Osteoblast (primary cell): ENCODE measurements around the gene IMMT. TPM values are rescaled to one million over a fixed set of nuclear protein-coding genes. Genes with fewer than 3 reads are reported as not detected.

Source experiments
- DNase-seq: peaks from one replicate; pipeline ENCODE4 v3.0.0; 2011; ENCODE audit warnings: low spot score, mixed read lengths; ENCODE audit not compliant: insufficient read length; ENCODE audit errors: missing footprints
- H2AFZ ChIP-seq: 2 replicates; pipeline ENCODE4 v1.6.0; 2011; ENCODE audit warnings: mild to moderate bottlenecking, low read length
- H3K27ac ChIP-seq: 2 replicates; pipeline ENCODE4 v1.5.1; 2011; ENCODE audit warnings: mild to moderate bottlenecking, low read depth, low read length, moderate library complexity
- H3K27me3 ChIP-seq: 2 replicates; pipeline ENCODE4 v1.6.0; 2012; ENCODE audit warnings: mild to moderate bottlenecking, control low read depth, inconsistent platforms, low read length, moderate library complexity; ENCODE audit not compliant: insufficient read depth
- H3K36me3 ChIP-seq: 2 replicates; pipeline ENCODE4 v1.5.1; 2011; ENCODE audit warnings: mild to moderate bottlenecking, low read length, control low read depth, moderate library complexity; ENCODE audit not compliant: insufficient read depth
- H3K4me1 ChIP-seq: 2 replicates; pipeline ENCODE4 v1.5.1; 2011; ENCODE audit warnings: mild to moderate bottlenecking, low read length, control low read depth, moderate library complexity; ENCODE audit not compliant: insufficient read depth
- H3K4me2 ChIP-seq: 2 replicates; pipeline ENCODE4 v1.6.0; 2011; ENCODE audit warnings: mild to moderate bottlenecking, low read length; ENCODE audit not compliant: insufficient read depth
- H3K4me3 ChIP-seq: fragments of 200-600 bp; sonication (generic); 3 replicates; pipeline ENCODE4 v1.5.1; 2012; ENCODE audit warnings: mild to moderate bottlenecking, low read length, inconsistent platforms; ENCODE audit not compliant: insufficient read depth
- H3K79me2 ChIP-seq: 2 replicates; pipeline ENCODE4 v1.6.0; 2012; ENCODE audit warnings: mild to moderate bottlenecking, low read length, control low read depth, inconsistent platforms; ENCODE audit not compliant: insufficient read depth
- H3K9me3 ChIP-seq: 2 replicates; pipeline ENCODE4 v1.5.1; 2011; ENCODE audit warnings: low read depth, low read length, control low read depth
- H4K20me1 ChIP-seq: 2 replicates; pipeline ENCODE4 v1.6.0; 2012; ENCODE audit warnings: mild to moderate bottlenecking, low read length, control low read depth; ENCODE audit not compliant: insufficient read depth
- total RNA-seq: library from RNA; depleted of rRNA; stranded (reverse); fragments of >200 nt; gene quantifications from 2 replicates; pipeline ENCODE4 v1.2.3, GENCODE V29; 2012
- TF ChIP-seq, protein P1 (sequence below): IDR thresholded peaks from 2 replicates; pipeline ENCODE4 v1.5.1; 2011; ENCODE audit warnings: mild to moderate bottlenecking, low read depth, low read length, moderate library complexity; ENCODE audit errors: extremely low read depth

Gene IMMT
- total RNA-seq, 1 donor = 55.7 TPM

DNA sequence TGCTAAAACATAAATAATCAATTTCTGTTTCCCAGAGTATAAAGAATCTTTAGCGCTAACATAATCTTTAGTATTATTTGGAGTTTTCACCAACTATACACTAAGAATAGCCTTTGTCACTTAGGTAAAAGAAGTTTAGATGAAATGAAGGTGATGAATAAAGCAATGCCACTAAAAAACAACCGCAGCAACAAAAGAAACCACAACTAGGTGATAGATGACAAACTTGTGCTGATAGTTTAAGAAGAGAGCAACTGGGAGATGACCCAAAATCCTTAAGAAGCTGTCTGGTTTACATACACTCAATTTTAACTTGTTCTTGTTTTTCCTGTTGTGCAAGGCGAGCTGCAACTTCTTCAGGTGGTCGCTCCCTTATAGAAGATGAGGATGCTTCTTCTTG is 24.8 kb downstream of the IMMT start:
- Histone ChIP-seq H3K4me3 (no peak overlapping the region), H3K36me3 (peaks cover 51% of the 10 kb centered on the region), H3K27ac (no peak overlapping the region), H3K9me3 (no peaks in the 10 kb centered on the region), H2AFZ (no peak overlapping the region), H3K4me1 (no peaks in the 10 kb centered on the region), H3K79me2 (peaks cover 8% of the 10 kb centered on the region), H3K4me2 (no peak overlapping the region), H4K20me1 (no peaks in the 10 kb centered on the region), H3K27me3 (no peaks in the 10 kb centered on the region)
- TF ChIP-seq, protein P1, sequence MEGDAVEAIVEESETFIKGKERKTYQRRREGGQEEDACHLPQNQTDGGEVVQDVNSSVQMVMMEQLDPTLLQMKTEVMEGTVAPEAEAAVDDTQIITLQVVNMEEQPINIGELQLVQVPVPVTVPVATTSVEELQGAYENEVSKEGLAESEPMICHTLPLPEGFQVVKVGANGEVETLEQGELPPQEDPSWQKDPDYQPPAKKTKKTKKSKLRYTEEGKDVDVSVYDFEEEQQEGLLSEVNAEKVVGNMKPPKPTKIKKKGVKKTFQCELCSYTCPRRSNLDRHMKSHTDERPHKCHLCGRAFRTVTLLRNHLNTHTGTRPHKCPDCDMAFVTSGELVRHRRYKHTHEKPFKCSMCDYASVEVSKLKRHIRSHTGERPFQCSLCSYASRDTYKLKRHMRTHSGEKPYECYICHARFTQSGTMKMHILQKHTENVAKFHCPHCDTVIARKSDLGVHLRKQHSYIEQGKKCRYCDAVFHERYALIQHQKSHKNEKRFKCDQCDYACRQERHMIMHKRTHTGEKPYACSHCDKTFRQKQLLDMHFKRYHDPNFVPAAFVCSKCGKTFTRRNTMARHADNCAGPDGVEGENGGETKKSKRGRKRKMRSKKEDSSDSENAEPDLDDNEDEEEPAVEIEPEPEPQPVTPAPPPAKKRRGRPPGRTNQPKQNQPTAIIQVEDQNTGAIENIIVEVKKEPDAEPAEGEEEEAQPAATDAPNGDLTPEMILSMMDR = no peak
- DNase-seq = no peak

DNA sequence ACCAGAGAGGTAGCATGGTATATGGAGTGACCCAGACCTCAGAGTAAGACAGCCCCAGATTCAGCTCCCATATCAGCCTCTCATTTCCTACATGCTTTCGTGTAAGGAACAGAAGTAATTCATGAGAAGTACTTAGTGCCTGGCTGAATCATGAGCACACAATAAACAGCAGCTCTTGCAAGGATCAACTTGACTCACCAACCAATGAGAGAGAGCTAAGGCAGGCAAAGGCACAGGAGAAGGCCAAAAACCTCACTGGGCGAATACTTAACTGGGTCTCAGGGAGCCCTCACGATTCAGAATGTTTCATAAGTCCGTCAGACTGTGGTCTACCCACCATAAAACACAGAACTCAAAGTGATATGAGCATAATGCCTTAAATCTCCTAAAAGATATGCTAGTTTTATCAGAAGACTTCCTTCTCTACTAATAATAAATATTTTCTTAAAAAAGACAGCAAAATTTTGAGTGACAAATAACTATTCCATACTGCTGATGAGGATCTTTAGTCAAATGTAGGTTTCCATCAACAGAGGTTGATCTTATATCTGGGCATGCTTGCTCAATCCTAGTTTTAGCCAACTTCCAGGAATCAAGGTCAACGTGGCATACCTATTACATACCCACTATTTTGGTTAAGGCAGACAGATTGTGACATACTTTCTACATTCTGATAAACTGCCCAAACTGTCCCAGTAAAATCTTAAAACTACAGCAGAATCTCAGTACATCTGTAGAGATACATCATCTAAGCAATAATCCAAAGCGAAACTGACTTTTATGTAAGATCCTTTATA is 34.9 kb downstream of the IMMT start:
- Histone ChIP-seq H2AFZ (no peak overlapping the region), H3K27me3 (no peaks in the 10 kb centered on the region), H4K20me1 (no peaks in the 10 kb centered on the region), H3K4me1 (no peaks in the 10 kb centered on the region), H3K27ac (no peak overlapping the region), H3K4me3 (no peak overlapping the region), H3K36me3 (peaks cover 69% of the 10 kb centered on the region), H3K79me2 (no peaks in the 10 kb centered on the region), H3K4me2 (no peak overlapping the region), H3K9me3 (no peaks in the 10 kb centered on the region)
- DNase-seq = peak; percentile 26
- TF ChIP-seq, protein P1 = no peak

DNA sequence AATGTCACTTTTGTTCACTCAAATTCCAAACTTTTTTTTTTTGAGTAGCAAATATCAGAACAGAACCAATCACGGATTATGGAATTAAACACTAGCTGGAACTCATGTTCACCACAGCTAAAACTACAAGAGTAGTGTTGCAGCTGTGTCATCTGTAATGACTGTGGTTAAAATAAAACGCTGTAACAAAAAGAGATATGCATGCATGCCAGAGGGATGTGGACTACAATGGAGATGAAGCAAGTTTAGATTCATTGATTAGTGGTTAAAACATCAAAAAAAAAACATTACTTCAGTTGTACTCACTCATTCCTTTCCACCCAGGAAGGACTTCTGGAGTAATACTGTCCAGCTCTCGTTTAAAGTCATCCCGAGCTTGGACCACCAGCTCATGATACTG is 37.0 kb downstream of the IMMT start:
- H3K4me3 ChIP-seq = no peak overlapping the region
- TF ChIP-seq, protein P1 = no peak
- no peak for DNase-seq

DNA sequence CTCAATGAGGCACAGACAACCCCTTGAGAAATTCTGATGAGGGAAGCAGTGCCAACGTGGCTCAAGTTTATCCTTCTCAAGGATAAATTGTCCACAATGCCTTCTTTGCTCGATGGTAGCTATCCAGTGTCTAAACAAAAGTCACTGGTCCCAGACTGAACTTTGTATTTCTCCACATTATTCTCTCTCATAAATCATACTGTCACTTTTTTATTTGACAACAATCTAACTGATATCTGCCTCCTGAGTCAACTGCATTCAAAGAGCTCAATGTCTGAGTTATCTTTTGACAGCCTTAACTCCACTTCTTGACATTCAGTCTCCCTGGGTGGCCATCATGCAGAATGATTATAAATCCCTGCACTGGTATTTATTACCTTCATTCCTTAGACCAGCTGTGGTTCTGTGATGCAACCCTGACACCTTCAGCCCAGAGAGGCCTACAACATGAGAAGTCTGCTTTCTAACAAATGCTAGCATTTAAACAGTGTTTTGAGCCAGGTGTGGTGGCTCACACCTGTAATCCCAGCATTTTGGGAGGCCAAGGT is 38.2 kb downstream of the IMMT start:
- H3K4me2 ChIP-seq = no peak overlapping the region
- no peaks in the 10 kb centered on the region for H3K79me2 ChIP-seq
- no peaks in the 10 kb centered on the region for H3K27me3 ChIP-seq
- peaks cover 53% of the 10 kb centered on the region for H3K36me3 ChIP-seq
- DNase-seq = no peak
- TF ChIP-seq, protein P1 = no peak
- H2AFZ ChIP-seq = no peak overlapping the region
- H3K4me3 ChIP-seq = no peak overlapping the region
- no peak overlapping the region for H3K27ac ChIP-seq
- H4K20me1 ChIP-seq = no peaks in the 10 kb centered on the region
- H3K9me3 ChIP-seq = no peaks in the 10 kb centered on the region
- no peaks in the 10 kb centered on the region for H3K4me1 ChIP-seq

More for the DNA sequence above, 37.0 kb downstream of the IMMT start:
- Histone ChIP-seq H4K20me1 (no peaks in the 10 kb centered on the region), H3K27me3 (no peaks in the 10 kb centered on the region), H3K36me3 (peaks cover 61% of the 10 kb centered on the region), H3K79me2 (no peaks in the 10 kb centered on the region), H3K9me3 (no peaks in the 10 kb centered on the region), H3K4me1 (no peaks in the 10 kb centered on the region), H2AFZ (no peak overlapping the region), H3K4me2 (no peak overlapping the region), H3K27ac (no peak overlapping the region)
